Inferior parietal cortex (tissue), 1 donor: ENCODE measurements around the gene RASAL3.
"Not testable (repeated sequence)": the region's sequence is repeated elsewhere in the genome, so short reads cannot be mapped to it uniquely, and the experiment has no call there.

Experiments used
- DNase-seq: peaks from one replicate; pipeline ENCODE4 v3.0.0-alpha.2; 2016; ENCODE audit errors: extremely low spot score

RASAL3 gene

GRCh38 chr19:15421136-15421695 is 43.1 kb downstream of the RASAL3 start:
- no peak for DNase-seq

GRCh38 chr19:15419413-15420025 is 44.8 kb downstream of the RASAL3 start:
- DNase-seq, result no peak

GRCh38 chr19:15418579-15419412 is 45.5 kb downstream of the RASAL3 start, which contains the start of gene AKAP8L:
Gene AKAP8L (minus strand): TSS chr19:15418988. CDS start chr19:15418923, 65 bp downstream.
- peak; percentile 99 for DNase-seq

- no peak for DNase-seq
Observed at GRCh38 chr19:15418231-15418578, 46.1 kb downstream of the RASAL3 start.

- no peak for DNase-seq
Observed at GRCh38 chr19:15417699-15418098, 46.6 kb downstream of the RASAL3 start.

- no peak for DNase-seq
Observed at GRCh38 chr19:15412832-15413231, 51.5 kb downstream of the RASAL3 start.

GRCh38 chr19:15411351-15411750 is 53.0 kb downstream of the RASAL3 start:
- DNase-seq, result not testable (repeated sequence)

GRCh38 chr19:15404780-15405211 is 59.5 kb downstream of the RASAL3 start:
- no peak for DNase-seq

- no peak for DNase-seq
Observed at GRCh38 chr19:15404097-15404779, 60.1 kb downstream of the RASAL3 start.

GRCh38 chr19:15403151-15403531 is 61.2 kb downstream of the RASAL3 start:
- DNase-seq, result no peak

GRCh38 chr19:15402411-15403150 is 61.8 kb downstream of the RASAL3 start:
- no peak for DNase-seq
